ENCODE data around the gene CYB5D1. TPM values are rescaled to one million over a fixed set of nuclear protein-coding genes. Genes with fewer than 3 reads are reported as not detected.
A peak's percentile ranks its signal among the peaks of the same experiment; 100 is the strongest.

Gene CYB5D1
- total RNA-seq, 3 donors from 2014 or later, result 11.5 to 17.0 (median 12.2) TPM

- ATAC-seq, result peak; percentile 69
- intact Hi-C loops (cut with DNase I, micrococcal nuclease), result no loop called here
- peak; percentile 94 to 98 (median 96) for DNase-seq
- H3K4me1 ChIP-seq (ENCODE audit: low read depth), result peaks cover 45% of the 10 kb centered on the region
- no peaks in the 10 kb centered on the region for H3K36me3 ChIP-seq (ENCODE audit: low read depth)
- H3K4me3 ChIP-seq, result peak overlapping the region; percentile 42
- H3K9me3 ChIP-seq, result no peaks in the 10 kb centered on the region
- TF ChIP-seq CTCF (IDR thresholded peaks at IDR 0.05), result peak; percentile 84
Measured at GRCh38 chr17:7834957-7835813, 22.6 kb upstream of the CYB5D1 start.

DNA sequence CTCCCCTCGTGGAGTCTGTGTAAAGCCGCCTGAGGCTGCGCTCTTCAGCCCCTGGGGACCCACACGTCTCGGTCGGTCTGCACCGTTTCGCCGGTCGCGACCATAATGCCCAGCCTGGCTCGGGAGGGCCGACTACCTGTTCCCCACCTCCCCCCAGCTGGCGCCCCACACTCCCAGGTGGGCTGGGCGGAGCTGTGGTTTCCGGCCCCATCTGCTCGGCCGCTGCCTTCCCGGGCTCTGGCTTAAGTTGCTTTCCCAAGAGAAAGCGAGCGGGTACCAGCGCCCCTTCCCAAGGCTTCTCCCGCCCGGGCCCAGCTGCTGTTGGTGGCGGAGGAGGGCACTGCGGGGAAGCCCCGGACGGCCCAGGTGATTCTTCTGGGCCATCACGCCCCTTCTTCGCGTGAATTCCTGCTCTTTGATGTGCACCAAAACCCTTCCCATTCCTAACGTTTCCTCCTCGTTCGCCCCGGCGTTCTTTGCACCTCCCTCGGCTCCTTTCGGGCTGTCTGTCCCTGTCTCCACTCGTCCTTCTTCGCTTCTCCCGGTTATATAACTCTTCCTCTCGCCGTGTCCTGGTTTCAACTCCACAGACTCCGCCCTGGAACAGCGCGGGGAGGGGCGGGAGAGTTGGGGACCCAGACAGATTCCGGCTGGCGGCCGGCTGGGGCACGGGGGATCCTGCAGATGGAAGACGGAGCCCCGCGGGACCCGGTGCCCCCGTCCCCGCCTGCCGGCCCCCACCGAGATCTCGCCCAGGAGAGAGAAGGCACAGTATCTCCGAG is 21.8 kb upstream of the CYB5D1 start:
- no peak for TF ChIP-seq CTCF (IDR thresholded peaks at IDR 0.05)
- Histone ChIP-seq H3K4me1 (ENCODE audit: low read depth) (peaks cover 53% of the 10 kb centered on the region), H3K36me3 (ENCODE audit: low read depth) (no peaks in the 10 kb centered on the region), H3K9me3 (no peaks in the 10 kb centered on the region), H3K4me3 (peak overlapping the region; percentile 42)
- intact Hi-C loops (cut with DNase I, micrococcal nuclease), result no loop called here
- DNase-seq (peak; percentile 86 to 89 (median 87)), ATAC-seq (peak; percentile 42)

GRCh38 chr17:7836596-7837407 is 21.0 kb upstream of the CYB5D1 start:
- DNase-seq, result peak; percentile 96 to 99 (median 97)
- Histone ChIP-seq H3K9me3 (no peaks in the 10 kb centered on the region), H3K36me3 (ENCODE audit: low read depth) (no peaks in the 10 kb centered on the region), H3K4me3 (peak overlapping the region; percentile 42), H3K4me1 (ENCODE audit: low read depth) (peaks cover 57% of the 10 kb centered on the region)
- ATAC-seq, result peak; percentile 60
- no peak for TF ChIP-seq CTCF (IDR thresholded peaks at IDR 0.05)
- intact Hi-C loops (cut with DNase I, micrococcal nuclease), result no loop called here

DNA sequence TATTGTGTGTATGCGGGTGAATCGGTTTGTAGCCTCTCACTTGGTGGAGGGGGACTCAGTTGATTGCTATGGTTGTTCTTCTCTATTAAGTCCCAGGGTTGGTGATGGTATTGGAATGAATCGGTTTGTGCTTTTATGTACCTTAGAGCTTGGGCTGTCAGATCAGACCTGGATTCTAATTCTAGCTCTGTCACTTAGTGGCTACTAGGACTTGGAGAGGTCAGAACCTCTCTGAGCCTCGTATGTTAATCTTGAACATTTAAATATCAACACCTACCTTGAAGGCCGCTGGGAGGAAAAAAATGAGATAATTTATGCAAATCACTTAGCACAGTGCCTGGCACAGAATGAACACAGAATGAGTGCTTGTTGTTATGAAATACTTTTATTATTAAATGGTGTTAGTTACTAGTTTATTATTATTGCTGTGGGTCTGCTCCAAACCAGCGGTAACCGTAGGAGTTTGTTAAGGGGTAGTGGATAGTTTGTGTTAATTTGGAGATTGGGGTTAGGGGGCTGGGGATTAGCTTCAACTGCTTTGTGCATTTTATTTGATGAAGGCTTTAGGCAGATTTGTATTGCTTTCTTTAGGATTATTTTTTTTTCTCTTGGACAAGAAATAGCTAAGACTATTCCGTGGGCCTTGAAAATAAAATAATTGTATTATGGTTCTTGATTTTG is 20.3 kb upstream of the CYB5D1 start:
- peaks cover 57% of the 10 kb centered on the region for H3K4me1 ChIP-seq (ENCODE audit: low read depth)
- H3K4me3 ChIP-seq, result no peak overlapping the region
- ATAC-seq (no peak), DNase-seq (peak in 1 of 3 donors; percentile 35)
- H3K36me3 ChIP-seq (ENCODE audit: low read depth), result no peaks in the 10 kb centered on the region
- H3K9me3 ChIP-seq, result no peaks in the 10 kb centered on the region
- intact Hi-C loops (cut with DNase I, micrococcal nuclease), result no loop called here
- no peak for TF ChIP-seq CTCF (IDR thresholded peaks at IDR 0.05)

Measured in mucosa of descending colon (tissue), 3 donors.